Caco-2 (cell line): ENCODE results near the gene AMOTL2. TPM values are rescaled to one million over a fixed set of nuclear protein-coding genes. Genes with fewer than 3 reads are reported as not detected.

ENCODE experiments used
- BruUV-seq: library from RNA; stranded (reverse); fragments of 400-500 nt; replicated peaks from 2 replicates; lab custom pipeline; 2021; lab: Mats Ljungman, UMichigan
- CTCF ChIA-PET: fragments of 300-600 bp; sonication (Branson Sonifier 250); formaldehyde crosslinking; loops from one replicate; lab custom pipeline; 2022; ENCODE audit warnings: antibody characterized with exemption; lab: Charles Lee
- POLR2A ChIA-PET: fragments of 300-600 bp; sonication (Branson Sonifier 250); formaldehyde crosslinking; loops from one replicate; lab custom pipeline; 2022; ENCODE audit warnings: antibody characterized with exemption; lab: Charles Lee
- DNase-seq, 2 experiments: peaks; one replicate each; pipeline versions ENCODE4 v3.0.0 to v3.0.0-alpha.2; 2020 to 2022
- H3K27me3 ChIP-seq: replicated peaks from 2 replicates; pipeline ENCODE4 v1.6.0; 2011; ENCODE audit warnings: low read length; ENCODE audit not compliant: control insufficient read depth, insufficient read depth
- H3K36me3 ChIP-seq: 2 replicates; pipeline ENCODE4 v1.5.1; 2011; ENCODE audit warnings: low read length; ENCODE audit not compliant: control insufficient read depth, insufficient read depth
- H3K4me1 ChIP-seq: fragments of 250-450 bp; sonication (Bioruptor Pico); 2 replicates; pipeline ENCODE4 v1.5.1; 2020; ENCODE audit warnings: mild to moderate bottlenecking
- H3K4me3 ChIP-seq: 2 replicates; pipeline ENCODE4 v1.5.1; 2011; ENCODE audit warnings: low read depth, mild to moderate bottlenecking, control low read depth, low read length
- H3K9me3 ChIP-seq: fragments of 250-450 bp; sonication (Bioruptor Pico); 2 replicates; pipeline ENCODE4 v1.5.1; 2020; ENCODE audit warnings: mild to moderate bottlenecking, moderate library complexity
- H3K27ac Mint-ChIP-seq: one replicate; pipeline ENCODE4 v1.8.0; 2022; ENCODE audit warnings: mixed read lengths; ENCODE audit not compliant: unreplicated experiment
- H3K27me3 Mint-ChIP-seq: one replicate; pipeline ENCODE4 v1.8.0; 2022; ENCODE audit warnings: mixed read lengths; ENCODE audit not compliant: insufficient read depth, unreplicated experiment
- H3K36me3 Mint-ChIP-seq: one replicate; pipeline ENCODE4 v1.8.0; 2022; ENCODE audit warnings: mild to moderate bottlenecking, mixed read lengths; ENCODE audit not compliant: insufficient read depth, unreplicated experiment
- H3K4me1 Mint-ChIP-seq: one replicate; pipeline ENCODE4 v1.8.0; 2022; ENCODE audit warnings: low read depth, mixed read lengths; ENCODE audit not compliant: unreplicated experiment
- H3K4me3 Mint-ChIP-seq: one replicate; pipeline ENCODE4 v1.8.0; 2022; ENCODE audit warnings: mild to moderate bottlenecking, moderate library complexity, mixed read lengths; ENCODE audit not compliant: unreplicated experiment
- H3K9me3 Mint-ChIP-seq: one replicate; pipeline ENCODE4 v1.8.0; 2022; ENCODE audit warnings: mixed read lengths; ENCODE audit not compliant: unreplicated experiment
- intact Hi-C: fragments of 100-400 bp; cut with micrococcal nuclease; formaldehyde crosslinking; loops from one replicate; pipeline ENCODE4 v1.10.0; 2022; ENCODE audit not compliant: unreplicated experiment
- total RNA-seq: library from RNA; stranded (reverse); gene quantifications from 2 replicates; pipeline ENCODE4 v1.2.3, GENCODE V29; 2022
- TF ChIP-seq, protein P1 (sequence below), 2 experiments: fragments of 200-600 bp in 1 of 2; IDR thresholded peaks; 1 replicate in 1 of 2; 2 replicates in 1 of 2; pipeline versions ENCODE4 v1.5.1 to v1.8.0; 2011 to 2022; ENCODE audit warnings: antibody characterized with exemption in 1 of 2, control low read depth in 1 of 2, inconsistent platforms in 1 of 2, low read depth in 1 of 2, low read length in 1 of 2, mild to moderate bottlenecking in 1 of 2, moderate library complexity in 1 of 2; ENCODE audit not compliant: insufficient read depth in 1 of 2, severe bottlenecking in 1 of 2, unreplicated experiment in 1 of 2

Gene AMOTL2
- total RNA-seq, 1 experiment from 2014 or later = 271 TPM

GRCh38 chr3:134376786-134377426 lies 2.7 kb upstream of the AMOTL2 start:
- Histone ChIP-seq H3K36me3 (peaks cover 4% of the 10 kb centered on the region), H3K4me3 (no peak overlapping the region), H3K27me3 (no peaks in the 10 kb centered on the region), H3K4me1 (peaks cover 34% of the 10 kb centered on the region), H3K9me3 (no peaks in the 10 kb centered on the region)
- ChIA-PET POLR2A (interaction anchor here (0.5 kb wide), 1 partner anchor 68 kb away, joined by 5 read pairs; no protein-coding TSS in a partner anchor), CTCF (interaction anchor here (0.6 to 0.9 kb wide), 2 partner anchors 66 to 322 kb away, joined by 3 read pairs; no protein-coding TSS in a partner anchor)
- intact Hi-C loops = no loop called here
- no peak for DNase-seq
- Mint-ChIP-seq H3K36me3 (peaks cover 33% of the 10 kb centered on the region), H3K4me3 (peak overlapping the region; percentile 42), H3K9me3 (no peaks in the 10 kb centered on the region), H3K27ac (peak overlapping the region; percentile 77), H3K27me3 (no peaks in the 10 kb centered on the region), H3K4me1 (peaks cover 30% of the 10 kb centered on the region)
- BruUV-seq = no TSS peak
- TF ChIP-seq, protein P1, sequence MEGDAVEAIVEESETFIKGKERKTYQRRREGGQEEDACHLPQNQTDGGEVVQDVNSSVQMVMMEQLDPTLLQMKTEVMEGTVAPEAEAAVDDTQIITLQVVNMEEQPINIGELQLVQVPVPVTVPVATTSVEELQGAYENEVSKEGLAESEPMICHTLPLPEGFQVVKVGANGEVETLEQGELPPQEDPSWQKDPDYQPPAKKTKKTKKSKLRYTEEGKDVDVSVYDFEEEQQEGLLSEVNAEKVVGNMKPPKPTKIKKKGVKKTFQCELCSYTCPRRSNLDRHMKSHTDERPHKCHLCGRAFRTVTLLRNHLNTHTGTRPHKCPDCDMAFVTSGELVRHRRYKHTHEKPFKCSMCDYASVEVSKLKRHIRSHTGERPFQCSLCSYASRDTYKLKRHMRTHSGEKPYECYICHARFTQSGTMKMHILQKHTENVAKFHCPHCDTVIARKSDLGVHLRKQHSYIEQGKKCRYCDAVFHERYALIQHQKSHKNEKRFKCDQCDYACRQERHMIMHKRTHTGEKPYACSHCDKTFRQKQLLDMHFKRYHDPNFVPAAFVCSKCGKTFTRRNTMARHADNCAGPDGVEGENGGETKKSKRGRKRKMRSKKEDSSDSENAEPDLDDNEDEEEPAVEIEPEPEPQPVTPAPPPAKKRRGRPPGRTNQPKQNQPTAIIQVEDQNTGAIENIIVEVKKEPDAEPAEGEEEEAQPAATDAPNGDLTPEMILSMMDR (IDR thresholded peaks at IDR 0.05; ENCODE audit: insufficient read depth in 1 of 2, low read depth in 1 of 2, low read length in 1 of 2, severe bottlenecking in 1 of 2, unreplicated experiment in 1 of 2) = no peak

DNA sequence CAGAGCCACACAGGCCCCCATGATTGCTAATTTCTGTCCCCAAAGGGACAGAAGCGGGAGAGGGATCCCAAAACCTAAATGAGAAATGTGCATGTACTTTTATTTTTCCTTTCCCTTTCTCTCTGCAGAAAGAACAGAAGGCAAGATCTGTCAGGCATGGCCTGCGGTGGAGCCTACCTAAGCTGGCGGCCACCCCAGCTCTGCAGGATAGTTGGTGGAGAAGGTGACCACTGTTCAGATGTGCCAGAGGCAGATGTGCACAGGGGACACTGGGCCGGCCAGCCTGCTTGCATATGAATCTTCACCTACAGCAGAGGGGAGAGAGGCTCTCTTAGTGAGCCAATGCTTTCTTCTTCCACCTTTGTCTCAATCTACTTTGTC lies 2.1 kb upstream of the AMOTL2 start:
- TF ChIP-seq, protein P1 (IDR thresholded peaks at IDR 0.05; ENCODE audit: insufficient read depth in 1 of 2, low read depth in 1 of 2, low read length in 1 of 2, severe bottlenecking in 1 of 2, unreplicated experiment in 1 of 2) = no peak
- Mint-ChIP-seq H3K9me3 (no peaks in the 10 kb centered on the region), H3K4me1 (peaks cover 30% of the 10 kb centered on the region), H3K36me3 (peaks cover 39% of the 10 kb centered on the region), H3K27ac (peak overlapping the region; percentile 77), H3K27me3 (no peaks in the 10 kb centered on the region), H3K4me3 (peak overlapping the region; percentile 85)
- ChIA-PET POLR2A (interaction anchor here (0.5 to 4.6 kb wide), 2 partner anchors 11 to 68 kb away, joined by 5 to 70 read pairs; no protein-coding TSS in a partner anchor), CTCF (interaction anchor here (0.6 to 0.9 kb wide), 2 partner anchors 65 to 321 kb away, joined by 3 read pairs; no protein-coding TSS in a partner anchor)
- Histone ChIP-seq H3K9me3 (no peaks in the 10 kb centered on the region), H3K27me3 (no peaks in the 10 kb centered on the region), H3K36me3 (peaks cover 6% of the 10 kb centered on the region), H3K4me3 (no peak overlapping the region), H3K4me1 (peaks cover 39% of the 10 kb centered on the region)
- intact Hi-C loops = no loop called here
- BruUV-seq = no TSS peak
- no peak for DNase-seq

GRCh38 chr3:134375582-134376384 lies 1.5 kb upstream of the AMOTL2 start:
- Mint-ChIP-seq H3K27me3 (no peaks in the 10 kb centered on the region), H3K36me3 (peaks cover 44% of the 10 kb centered on the region), H3K4me3 (peak overlapping the region; percentile 85), H3K27ac (peak overlapping the region; percentile 77), H3K4me1 (peaks cover 30% of the 10 kb centered on the region), H3K9me3 (no peaks in the 10 kb centered on the region)
- Histone ChIP-seq H3K36me3 (peaks cover 10% of the 10 kb centered on the region), H3K4me3 (peak overlapping the region; percentile 92), H3K27me3 (no peaks in the 10 kb centered on the region), H3K9me3 (no peaks in the 10 kb centered on the region), H3K4me1 (peaks cover 45% of the 10 kb centered on the region)
- CTCF ChIA-PET = interaction anchor here (0.6 to 2.0 kb wide), 3 partner anchors 10 to 384 kb away, joined by 3 to 7 read pairs (median 3); no protein-coding TSS in a partner anchor
- TF ChIP-seq, protein P1 (IDR thresholded peaks at IDR 0.05; ENCODE audit: insufficient read depth in 1 of 2, low read depth in 1 of 2, low read length in 1 of 2, severe bottlenecking in 1 of 2, unreplicated experiment in 1 of 2) = no peak
- BruUV-seq = no TSS peak
- no peak for DNase-seq
- POLR2A ChIA-PET = interaction anchor here (1.3 to 4.6 kb wide), 2 partner anchors 11 to 69 kb away, joined by 3 to 70 read pairs; no protein-coding TSS in a partner anchor
- intact Hi-C loops = loop anchor here (2.0 kb wide), 1 partner anchor 23 kb away; no protein-coding TSS in a partner anchor
